HG02623 (cell line): ENCODE measurements around the gene AMFR.

Experiments
- ATAC-seq: cut with Tn5 transposase; IDR thresholded peaks from one replicate; pipeline ENCODE4 v1.9.1; 2021; ENCODE audit warnings: moderate library complexity; ENCODE audit not compliant: unreplicated experiment

AMFR gene

DNA sequence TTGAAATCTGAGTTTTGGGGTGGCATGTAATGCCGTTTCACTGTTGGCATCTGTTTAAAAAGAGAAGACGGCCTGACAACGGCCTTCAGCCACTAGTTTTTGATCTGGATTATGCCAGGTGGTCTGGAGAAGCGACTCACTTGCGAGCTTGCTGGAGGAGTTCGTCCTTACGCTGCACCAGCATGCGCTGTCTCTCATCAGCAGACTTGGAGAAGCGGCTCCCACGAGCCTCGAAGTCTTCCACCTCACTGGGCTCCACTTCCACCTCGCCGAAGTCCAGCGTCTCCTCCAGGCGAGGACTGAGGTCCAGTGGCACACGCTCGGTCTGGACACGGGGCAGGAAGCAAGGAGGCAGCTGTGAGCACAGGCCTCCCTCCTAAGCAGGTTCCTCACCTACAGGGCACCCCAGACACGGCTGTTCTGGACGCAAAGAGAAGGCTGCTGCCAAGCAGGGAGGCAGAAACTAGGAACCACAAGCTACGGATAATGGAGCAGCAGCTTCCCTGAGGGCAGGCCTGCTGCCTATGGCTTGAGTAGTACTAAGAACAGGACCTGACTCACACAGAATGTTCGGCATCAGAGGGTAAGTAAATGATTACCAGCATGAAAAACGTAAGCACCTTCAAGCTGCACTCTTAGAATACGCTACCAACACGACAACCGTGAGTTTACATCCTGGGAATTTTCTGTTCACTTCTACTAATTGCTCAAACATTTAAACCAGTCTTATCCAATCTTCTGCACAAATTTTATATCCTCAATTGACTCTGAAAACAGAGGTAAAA, 61.4 kb downstream of the AMFR start:
- no peak for ATAC-seq

DNA sequence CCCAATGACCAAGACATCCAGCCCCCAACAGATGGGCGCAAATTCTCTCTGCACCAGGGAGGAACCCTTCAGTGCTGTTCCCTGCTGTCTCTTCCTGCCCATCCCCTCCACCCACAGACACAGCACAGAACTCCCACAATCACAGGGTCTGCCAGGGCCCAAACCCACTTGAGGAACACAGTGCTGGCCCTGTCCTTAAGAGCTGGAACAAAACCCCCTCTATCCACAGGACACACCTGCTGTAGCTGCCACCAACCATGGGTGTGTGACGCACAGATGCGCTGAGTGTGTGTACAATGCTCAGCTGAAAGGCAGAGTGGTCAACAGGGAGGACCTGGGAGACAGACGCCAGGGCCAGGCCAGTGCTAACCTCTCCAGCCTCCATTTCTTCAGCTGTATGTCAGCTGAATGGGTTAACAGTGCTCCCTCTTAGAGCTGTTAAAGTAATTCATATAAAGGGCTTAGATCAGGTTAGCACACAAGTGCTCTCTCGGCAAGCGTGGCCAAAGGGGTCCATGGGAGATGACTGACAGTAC, 62.1 kb downstream of the AMFR start:
- ATAC-seq, result no peak

DNA sequence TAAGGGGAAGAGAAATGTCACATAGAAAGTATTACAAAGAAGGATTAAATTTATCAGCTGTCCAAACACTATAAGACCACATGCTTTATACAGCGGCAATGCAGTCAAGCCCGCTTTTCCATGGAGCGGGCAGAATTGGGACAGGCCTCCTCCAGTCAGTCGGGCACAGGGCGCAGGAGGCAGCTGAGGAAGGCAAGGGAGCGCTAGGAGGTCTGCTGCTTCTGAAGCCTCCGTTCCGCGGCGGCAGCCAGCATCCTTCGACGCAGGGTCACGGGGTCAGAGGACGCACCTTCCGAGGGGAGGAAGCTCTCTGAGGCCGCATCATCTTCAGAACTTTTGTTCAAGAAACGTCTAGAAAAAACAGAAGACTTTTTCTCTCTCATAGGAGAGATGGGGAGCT, 62.6 kb downstream of the AMFR start:
- no peak for ATAC-seq

DNA sequence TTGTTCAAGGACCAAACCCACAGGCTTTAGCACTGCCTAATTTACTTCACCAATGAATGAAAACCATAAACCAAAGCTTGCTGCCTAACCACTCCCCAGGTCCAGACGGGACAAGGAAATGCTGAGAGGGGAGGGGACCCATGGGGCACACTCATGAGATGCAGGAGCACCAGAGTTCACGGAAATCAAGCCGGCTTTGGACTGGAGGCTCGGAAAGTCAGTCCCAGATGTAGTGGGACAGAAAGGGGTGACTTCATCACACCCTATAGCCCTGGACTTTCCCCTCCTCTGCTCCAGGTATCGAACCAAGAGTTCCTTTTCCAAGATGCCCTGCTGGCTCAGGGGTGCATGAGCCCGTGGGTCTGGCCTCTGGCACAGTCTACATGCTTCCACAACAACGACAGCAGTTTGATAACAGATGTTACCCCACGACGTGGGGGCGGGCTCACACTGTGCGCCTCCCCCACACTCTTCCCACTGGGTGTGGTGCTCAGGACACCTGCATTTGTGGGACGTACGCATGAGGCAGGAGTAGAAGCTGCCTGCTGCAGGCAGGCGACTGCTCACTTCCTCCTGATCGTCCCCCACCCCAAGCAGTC, 63.2 kb downstream of the AMFR start:
- no peak for ATAC-seq

DNA sequence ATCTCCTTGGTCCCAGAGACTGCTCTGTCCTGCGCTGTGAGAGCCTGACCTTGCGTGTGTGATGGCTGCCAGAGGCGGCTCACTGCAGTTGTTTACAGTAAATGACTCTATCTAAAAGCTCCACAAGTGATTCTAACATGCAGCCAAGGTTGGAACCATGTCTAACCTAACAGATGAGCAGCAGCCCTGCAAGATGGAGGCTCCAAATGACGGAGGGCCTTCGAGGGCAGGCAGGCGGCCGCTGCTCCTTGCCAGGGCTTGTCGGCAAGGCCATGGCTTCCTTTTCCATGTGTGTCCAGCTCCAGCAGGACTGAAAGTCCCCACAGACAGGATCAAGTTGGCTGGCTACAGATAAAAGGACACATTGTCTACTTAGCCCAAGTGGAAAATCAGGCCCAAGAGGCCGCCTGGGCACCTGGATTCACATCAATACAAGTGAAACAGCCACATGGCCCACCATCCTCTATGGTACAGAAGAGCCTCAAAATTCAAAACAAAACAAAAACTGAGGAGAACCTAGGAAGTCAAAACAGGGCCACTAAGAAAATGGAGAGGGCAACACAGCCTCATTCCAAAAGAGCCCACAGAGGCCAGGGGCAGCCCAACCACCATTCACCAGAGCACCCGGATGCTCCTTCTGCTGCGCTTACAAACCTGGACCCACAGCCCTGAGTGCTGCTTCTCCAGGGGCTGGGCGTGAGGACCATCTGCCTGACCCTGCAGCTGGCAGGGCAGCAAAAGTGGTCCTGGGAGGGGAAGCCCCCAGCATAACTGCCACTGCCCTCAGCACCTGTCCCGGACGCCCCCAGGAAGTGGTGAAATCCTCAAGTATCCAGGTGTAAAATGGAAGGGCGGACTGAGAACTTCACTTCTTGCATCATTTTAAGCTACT, 65.0 kb downstream of the AMFR start:
- ATAC-seq, result no peak

DNA sequence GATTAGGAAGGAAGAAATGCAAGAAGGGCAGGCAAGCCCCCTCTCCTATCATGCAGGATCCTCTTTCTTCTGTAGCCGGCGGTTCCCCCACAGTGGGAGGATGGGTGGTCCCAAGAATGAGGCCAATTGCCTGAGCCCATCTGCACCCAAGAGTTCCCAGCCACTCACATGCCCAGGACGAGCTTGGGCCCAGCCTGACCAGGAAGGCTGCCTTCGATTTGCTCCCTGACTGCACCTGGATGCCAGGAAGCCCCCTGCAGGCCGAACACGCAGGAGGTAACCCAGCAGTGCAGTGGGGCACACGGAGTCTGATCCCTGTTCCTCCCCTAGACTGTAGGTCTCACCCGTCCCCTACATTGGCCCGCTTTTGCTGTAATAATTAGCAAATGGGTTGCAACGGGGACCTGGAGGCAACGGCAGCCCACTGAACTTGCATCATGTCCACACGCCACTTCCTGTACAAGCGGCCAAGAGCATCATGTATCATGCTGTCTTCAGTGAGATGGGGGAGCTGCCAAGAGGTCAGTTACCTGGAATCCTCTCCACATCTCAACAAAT, 67.5 kb downstream of the AMFR start:
- ATAC-seq, result no peak

DNA sequence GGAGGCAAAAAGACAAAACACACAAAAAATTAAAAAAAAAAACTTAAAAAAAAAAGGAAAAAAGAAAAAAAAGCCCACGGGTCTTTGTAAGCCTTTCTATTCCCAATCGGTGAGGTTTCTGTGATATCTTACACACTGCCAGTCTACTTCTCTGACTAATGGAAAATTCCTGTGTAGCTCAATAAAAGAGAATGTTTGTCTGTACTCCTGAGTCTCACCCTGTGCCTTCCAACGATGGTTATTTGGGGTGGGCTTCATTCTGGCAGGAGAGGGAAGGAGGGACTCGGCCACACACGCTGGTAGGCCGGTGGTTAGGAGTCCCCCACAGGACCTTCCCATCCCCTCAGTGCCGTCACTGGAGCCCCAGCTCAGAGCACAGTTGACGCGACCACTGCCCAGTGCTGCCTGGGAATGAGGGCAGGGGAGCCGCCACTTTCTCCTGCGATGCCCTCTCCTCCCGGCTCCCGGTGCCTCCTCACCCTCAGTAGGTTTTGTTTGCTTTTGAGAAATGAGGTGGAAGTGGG, 68.0 kb downstream of the AMFR start:
- ATAC-seq, result no peak

DNA sequence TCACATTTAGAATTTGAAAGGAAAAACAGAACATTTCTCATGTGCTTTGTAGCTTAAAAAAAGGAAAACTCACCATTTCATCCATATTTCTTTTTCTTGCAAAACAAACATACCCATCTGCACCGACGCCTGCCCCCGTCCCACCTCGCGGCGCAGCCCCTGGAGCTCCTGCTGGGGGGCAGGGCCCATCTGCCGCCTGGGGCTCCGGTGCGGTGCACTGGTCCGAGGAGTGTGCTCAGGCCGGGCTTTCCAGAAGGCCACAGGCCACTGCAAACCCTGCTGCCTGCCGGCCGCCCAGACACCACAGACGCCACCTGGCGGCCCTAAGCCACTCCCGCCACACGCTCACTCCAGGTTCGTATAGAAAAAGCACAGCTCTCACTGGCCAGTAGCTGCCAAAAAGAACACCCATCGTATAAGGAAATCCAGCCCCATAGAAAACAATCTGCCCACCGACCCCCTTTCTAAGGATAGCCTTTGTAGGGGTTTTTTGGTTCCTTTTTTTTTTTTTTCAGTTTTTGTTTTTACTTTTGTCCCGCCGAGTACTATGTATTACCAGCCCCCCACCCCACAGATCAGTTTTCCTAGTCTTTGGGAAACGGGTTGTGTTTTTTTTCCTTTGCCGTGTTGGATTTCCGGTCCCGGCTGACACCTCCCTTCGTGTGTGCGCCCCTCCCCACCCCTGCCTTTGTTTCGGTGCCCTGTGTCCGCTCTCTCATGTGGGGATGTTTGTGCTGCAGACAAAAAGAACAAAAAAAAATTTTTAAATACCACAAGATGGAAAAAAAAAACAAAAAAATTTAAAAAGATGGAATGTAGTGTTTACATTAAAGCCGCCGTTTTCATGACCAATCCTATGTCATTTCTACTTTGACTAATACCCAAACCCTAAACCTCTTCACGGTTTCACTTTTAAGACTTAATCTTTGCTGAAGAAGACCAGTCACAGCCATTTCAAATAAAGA, 68.8 kb downstream of the AMFR start:
- peak; percentile 87 for ATAC-seq

DNA sequence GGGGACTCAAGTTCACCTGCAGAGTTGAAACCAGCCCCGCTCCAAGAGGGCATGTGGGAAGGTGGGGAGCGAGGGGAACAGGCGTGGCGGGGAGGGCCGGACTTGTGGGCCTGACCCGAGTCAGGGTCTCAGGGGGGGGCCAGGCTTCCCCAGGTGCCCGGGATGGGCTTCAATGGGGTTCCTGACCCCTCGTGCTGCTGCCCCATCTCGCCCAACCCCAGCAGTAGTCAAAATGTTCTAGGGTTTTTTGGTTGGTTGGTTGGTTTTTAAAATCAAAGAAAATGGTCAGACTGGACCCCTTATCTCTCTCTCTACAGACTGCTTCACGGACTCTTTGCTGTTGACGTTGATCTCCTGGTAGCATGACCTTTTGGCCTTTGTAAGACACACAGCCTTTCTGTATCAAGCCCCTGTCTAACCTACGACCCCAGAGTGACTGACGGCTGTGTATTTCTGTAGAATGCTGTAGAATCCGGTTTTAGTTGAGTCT, 69.5 kb downstream of the AMFR start:
- ATAC-seq, result no peak

DNA sequence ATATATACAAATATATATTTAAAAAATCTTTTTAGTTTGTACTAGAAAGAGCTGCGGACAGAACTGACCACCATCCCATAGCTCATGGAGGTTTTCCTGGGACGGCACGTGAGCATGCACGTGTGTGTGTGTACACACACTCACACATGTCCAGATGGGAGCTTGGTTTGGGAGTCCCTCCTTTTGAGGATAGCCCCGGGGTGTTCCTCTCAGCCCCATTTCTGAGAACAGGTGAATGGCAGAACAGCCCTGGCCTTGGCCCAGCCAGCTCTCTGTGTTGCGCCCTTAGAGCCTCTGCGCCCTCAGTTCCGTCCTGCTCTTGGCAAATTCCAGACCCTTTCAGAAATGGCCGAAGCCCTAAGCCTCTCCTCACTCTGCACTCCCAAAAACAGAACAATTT, 70.1 kb downstream of the AMFR start:
- no peak for ATAC-seq

DNA sequence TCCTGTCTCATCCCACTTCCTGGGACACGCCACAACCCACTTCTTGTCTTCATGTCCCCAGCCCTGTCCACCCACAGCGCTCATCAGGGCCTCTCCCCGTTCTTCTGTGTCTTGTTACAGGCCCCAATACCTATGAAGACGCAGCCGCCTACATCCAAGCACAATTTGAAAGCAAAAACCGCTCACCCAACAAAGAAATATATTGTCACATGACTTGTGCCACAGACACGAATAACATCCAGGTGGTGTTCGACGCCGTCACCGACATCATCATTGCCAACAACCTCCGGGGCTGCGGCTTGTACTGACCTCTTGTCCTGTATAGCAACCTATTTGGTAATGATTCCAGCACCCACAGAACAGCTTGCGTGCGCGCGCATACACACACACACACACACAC, 70.6 kb downstream of the AMFR start:
- no peak for ATAC-seq

DNA sequence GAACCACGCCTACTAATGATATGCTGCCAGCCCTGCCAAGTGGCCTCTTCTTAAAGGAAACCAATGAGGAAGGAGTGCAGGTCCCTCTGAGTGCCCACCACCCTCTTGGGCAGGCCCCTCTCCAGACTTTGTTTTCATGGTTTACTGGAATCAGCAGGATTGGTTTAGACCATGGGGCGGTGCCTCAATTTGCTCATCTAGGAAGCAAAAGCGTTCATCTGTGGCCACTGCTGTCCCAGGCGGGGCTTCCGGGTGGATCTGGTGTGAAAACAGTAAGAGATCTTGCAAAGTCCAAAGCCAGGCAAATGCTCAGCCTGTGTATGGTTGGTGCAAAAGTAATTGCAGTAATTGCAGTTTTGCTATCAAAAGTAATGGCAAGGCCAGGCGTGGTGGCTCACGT, 71.3 kb downstream of the AMFR start:
- ATAC-seq, result no peak

DNA sequence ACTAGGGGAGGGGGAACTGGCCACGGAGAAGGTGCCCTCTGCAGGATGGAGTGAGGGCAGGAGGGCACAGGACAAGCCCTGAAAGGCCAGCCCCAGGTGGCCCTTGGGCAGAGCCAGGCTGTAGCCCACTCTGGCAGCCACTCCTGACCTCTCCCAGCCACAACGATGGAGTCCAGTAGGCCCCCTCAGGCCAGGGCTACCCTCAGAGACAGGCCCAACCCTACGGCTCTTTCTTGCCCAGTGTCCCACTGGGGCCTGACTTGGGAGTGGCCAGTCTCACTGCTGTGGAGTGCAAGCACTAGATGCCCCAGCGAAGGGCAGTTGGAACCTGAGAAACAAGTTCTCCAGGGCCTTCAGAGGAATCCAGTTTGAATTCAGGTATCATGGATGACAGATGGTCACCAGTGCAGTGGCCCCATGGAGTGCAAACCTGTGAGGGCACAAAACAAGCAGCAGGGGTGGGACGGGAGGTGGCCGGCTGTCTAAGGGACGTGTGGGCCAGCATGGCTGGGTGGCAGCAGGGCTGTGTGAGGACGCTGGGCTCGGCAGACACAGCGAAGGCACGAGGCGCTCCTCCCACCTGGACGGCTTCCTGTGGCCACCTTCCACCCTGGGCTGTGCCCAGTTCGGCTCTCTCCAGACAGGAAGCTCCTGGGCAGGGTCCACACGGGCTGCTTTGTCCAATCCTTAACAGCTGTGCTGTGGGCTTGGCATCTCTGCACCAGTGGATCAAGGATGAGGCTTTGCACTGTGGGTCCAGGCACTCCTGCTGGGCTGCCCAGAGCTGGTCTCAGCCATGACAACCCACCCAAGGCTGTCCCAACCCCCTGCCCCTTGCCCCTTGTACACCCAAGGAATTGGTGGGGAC, 72.1 kb downstream of the AMFR start:
- no peak for ATAC-seq

DNA sequence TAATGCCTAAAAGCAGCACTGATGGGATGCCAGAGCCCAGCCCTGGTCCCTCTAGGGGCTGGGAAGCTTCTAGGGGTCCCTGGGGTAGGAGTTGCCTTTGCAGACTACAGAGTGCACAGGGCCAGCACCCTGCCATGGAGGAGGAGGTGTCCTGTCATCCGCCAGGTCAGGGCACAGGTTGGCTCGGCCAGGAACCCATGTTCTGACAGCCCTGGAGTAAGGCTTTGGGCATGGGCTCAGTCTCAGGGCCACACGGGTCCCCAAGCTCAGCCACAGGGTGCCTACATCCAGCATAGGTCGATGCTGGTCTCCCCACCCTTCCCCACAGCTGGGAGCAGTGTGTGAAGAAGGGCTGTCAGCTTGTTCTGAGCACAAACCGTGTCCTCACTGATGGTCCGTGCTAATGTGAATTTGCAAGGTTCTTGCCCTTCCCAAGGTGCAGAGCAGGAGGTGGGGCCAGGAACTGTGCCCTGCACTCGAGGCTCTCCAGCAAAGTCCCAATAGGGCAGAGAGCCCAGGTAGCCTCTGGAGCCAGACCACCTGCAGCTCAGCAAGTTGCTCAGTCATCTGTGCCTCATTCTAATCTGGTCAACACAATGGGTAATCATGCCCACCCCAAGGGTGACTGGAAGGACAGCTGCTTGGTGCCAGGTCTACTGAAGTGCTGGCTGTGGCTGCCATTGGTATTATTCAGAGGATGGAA, 72.8 kb downstream of the AMFR start:
- ATAC-seq, result no peak

DNA sequence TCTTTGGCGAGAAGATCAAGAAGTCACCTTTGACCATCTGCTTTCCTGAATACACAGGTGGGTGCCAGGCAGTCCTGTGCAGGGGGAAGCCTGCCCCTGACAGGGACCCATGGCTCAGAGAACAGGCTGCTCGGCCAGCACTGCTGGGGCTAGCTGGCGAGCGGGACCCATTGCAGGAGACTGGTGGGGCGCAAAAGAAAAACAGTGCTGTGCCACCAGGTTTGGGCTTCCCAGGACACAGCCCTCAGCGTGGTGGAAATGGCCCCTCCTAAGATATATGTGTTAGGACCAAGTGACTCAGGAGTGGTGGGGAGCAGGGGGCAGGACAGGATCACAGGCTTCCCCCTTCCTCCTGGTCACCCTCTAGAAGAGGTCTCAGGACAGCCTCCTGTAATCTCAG, 73.9 kb downstream of the AMFR start:
- no peak for ATAC-seq

DNA sequence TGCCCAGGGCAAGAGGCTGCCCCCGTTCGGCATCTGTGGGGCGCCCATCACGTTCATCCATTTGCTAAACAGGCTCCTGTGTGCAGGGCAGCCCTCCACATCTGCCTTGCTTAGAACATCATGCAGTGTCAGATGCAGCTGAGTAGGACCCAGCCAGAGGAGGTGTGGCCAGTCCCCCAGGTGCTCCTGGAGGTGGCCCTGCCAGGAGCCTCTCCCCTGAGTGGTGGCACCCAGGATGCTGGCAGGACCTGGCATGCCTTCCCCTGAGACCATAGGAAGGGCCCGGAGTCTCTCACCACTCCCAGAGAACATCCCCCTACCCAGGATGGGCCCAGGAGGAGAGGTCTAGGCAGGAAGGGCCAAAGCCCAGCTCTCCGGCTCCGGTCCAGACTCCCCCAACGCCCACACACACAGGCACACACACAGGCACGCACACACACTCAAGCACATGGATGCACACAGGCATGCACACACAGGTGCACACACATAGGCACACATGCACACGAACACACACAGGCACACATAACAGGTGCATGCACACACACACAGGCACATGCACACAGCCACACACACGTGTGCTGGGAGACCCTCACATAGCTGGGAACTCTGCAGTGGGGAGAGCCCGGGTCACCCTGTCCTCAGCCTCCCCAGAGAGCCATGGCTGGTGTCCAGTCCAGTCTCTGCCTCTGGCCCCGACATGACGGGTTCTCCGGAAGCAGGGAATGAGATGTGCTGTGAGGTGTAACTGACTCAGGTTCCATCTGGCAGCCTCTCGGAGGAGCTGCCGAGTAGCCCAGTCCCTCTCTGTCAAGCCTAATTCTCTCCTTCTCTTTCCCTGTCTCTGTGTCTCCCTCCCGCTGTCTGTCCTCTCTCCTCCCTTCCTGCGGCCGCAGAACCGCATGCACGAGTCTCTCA, 74.6 kb downstream of the AMFR start:
- no peak for ATAC-seq

DNA sequence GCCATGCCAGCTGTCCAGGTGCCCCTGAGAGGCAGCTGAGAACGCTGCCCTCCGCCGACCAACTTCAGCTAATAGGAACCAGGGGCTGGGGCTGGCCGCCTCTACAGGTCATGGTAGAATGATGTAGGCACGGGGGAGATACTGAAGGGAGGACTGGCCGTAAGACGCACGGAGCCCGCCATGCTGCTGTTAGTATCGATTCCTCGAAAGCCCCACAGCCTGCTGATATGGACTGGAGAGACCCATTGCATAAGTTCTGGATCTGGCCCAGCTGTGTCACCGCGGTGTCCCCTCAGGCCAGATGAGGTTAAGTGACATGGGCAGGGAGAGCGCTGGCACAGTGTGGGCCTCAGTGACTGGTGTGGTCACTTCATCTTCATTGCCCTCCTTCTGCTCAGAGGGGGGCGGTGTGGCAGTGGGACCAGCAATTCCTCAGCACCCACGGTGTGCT, 75.6 kb downstream of the AMFR start:
- no peak for ATAC-seq
